Muscle of leg (tissue), 11 donors: ENCODE data around the gene CDH8. TPM values are rescaled to one million over a fixed set of nuclear protein-coding genes. Genes with fewer than 3 reads are reported as not detected.
A peak's percentile ranks its signal among the peaks of the same experiment; 100 is the strongest.
"Not testable (repeated sequence)": the region's sequence is repeated elsewhere in the genome, so short reads cannot be mapped to it uniquely, and the experiment has no call there.

ENCODE experiments used
- DNase-seq: peaks from one replicate; pipeline ENCODE4 v3.0.0; 2013
- H3K27ac ChIP-seq: one replicate; pipeline ENCODE4 v1.5.1; 2013; ENCODE audit warnings: mild to moderate bottlenecking, low read length, control low read depth
- H3K27me3 ChIP-seq: one replicate; pipeline ENCODE4 v1.6.1; 2013; ENCODE audit warnings: low read length; ENCODE audit not compliant: control insufficient read depth, insufficient read depth
- H3K36me3 ChIP-seq: one replicate; pipeline ENCODE4 v1.6.1; 2013; ENCODE audit warnings: low read length; ENCODE audit not compliant: control insufficient read depth, insufficient read depth
- H3K4me1 ChIP-seq: one replicate; pipeline ENCODE4 v1.6.1; 2013; ENCODE audit warnings: low read length; ENCODE audit not compliant: control insufficient read depth, insufficient read depth
- H3K4me3 ChIP-seq: one replicate; pipeline ENCODE4 v1.5.1; 2013; ENCODE audit warnings: low read length, control low read depth
- H3K9me3 ChIP-seq: replicated peaks from 2 replicates; pipeline ENCODE4 v1.6.1; 2013; ENCODE audit warnings: low read depth, low read length; ENCODE audit not compliant: control insufficient read depth
- WGBS: methylation state at CpG from one replicate; pipeline ENCODE4 v1.1.5; 2013; ENCODE audit warnings: missing lambda C conversion rate; ENCODE audit not compliant: insufficient coverage; 5-methylcytosine and 5-hydroxymethylcytosine counted together
- polyA plus RNA-seq, 8 donors: library from polyadenylated mRNA; unstranded; fragments of 120-200 nt; gene quantifications; one replicate each; pipeline versions ENCODE4 v1.2.1 to v1.2.3, GENCODE V29; 2013; ENCODE audit warnings: inconsistent platforms in 1 of 8, low replicate concordance in 1 of 8; ENCODE audit not compliant: insufficient read length in 8 of 8, insufficient read depth in 1 of 8
- total RNA-seq: library from RNA; stranded (reverse); fragments of 120-200 nt; gene quantifications from one replicate; pipeline ENCODE4 v1.2.4, GENCODE V29; 2013

Gene CDH8
- total and polyA plus RNA-seq, 9 donors, result 1.8 to 6.2 (median 2.5) TPM

DNA sequence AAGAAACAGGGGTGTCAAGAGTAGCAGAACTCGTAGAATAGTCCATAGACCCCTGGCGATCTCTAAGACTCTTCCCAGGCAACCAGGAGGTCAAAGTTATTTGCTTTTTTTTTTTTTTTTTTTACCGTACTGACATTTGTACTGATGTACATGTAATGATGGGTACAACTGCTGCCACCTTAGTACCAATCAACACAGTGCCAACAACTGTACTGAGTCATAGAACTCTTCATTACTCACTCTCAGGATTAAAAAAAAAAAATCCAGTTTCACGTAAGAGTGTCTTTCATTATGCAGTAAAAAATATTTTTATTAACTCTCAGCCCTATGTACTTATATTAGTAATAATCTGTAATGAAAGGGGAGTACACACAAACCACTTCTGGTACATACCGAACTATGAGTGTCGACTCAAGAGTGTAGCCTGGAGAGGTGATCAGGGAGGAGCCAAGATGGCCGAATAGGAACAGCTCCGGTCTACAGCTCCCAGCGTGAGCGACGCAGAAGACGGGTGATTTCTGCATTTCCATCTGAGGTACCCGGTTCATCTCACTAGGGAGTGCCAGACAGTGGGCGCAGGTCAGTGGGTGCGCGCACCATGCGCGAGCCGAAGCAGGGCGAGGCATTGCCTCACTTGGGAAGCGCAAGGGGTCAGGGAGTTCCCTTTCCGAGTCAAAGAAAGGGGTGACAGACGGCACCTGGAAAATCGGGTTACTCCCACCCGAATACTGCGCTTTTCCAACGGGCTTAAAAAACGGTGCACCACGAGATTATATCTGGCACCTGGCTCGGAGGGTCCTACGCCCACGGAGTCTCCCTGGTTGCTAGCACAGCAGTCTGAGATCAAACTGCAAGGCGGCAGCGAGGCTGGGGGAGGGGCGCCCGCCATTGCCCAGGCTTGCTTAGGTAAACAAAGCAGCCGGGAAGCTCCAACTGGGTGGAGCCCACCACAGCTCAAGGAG, 118.1 kb downstream of the CDH8 start:
- H3K27me3 ChIP-seq, DNase-seq, H3K27ac ChIP-seq, H3K9me3 ChIP-seq, H3K4me3 ChIP-seq, H3K36me3 ChIP-seq, H3K4me1 ChIP-seq: not testable (repeated sequence)
- 90% methylated on average over 10 of the region's 37 CpGs for WGBS

DNA sequence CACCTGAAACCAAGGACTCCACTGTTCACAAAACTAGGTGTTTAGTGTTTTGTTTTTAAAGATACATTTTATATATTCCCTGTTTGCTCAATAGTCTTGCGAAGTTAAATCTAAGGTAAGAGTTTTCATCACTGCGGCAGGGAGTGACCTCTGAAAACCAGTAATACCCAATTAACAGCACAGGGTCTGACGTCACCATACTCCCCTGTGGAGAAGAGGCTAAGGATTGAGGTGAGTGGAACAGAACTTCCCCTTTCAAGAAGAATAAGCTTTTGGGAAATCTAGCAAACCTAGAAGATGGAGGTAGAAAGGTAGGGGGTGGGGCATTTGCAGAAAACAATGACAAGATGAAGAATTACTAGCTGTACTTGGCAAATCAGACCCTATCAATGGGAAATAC, 120.7 kb downstream of the CDH8 start:
- H3K4me3 ChIP-seq, result no peak overlapping the region
- H3K9me3 ChIP-seq, result no peaks in the 10 kb centered on the region
- no CpG with 5 or more reads among the region's 3 CpGs for WGBS
- no peaks in the 10 kb centered on the region for H3K27me3 ChIP-seq
- no peaks in the 10 kb centered on the region for H3K36me3 ChIP-seq
- DNase-seq, result no peak
- no peak overlapping the region for H3K27ac ChIP-seq
- no peaks in the 10 kb centered on the region for H3K4me1 ChIP-seq

DNA sequence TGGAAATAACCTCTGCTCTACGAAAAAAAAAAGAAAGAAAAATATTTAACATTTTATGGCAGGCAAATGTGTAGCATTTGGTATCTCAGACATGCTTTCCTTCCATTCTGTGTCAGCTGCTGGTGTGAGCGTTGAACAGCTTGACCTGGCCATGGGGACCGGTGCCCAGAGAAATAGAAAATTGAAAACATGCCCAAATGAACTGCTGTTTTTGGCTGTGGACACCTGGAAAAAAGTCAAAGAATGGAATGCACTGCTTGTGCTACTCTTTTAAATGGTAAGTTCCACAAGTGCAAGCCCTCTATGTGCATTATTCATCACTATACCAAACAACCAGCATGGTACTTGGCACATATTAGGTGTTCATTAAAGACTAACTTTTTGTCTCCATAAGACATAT, 127.2 kb downstream of the CDH8 start:
- H3K27ac ChIP-seq, result no peak overlapping the region
- peaks cover 2% of the 10 kb centered on the region for H3K9me3 ChIP-seq
- H3K4me1 ChIP-seq, result no peaks in the 10 kb centered on the region
- no peaks in the 10 kb centered on the region for H3K36me3 ChIP-seq
- DNase-seq, result peak; percentile 71
- H3K27me3 ChIP-seq, result no peaks in the 10 kb centered on the region
- 38% methylated on average over 1 of the region's 3 CpGs for WGBS
- no peak overlapping the region for H3K4me3 ChIP-seq

DNA sequence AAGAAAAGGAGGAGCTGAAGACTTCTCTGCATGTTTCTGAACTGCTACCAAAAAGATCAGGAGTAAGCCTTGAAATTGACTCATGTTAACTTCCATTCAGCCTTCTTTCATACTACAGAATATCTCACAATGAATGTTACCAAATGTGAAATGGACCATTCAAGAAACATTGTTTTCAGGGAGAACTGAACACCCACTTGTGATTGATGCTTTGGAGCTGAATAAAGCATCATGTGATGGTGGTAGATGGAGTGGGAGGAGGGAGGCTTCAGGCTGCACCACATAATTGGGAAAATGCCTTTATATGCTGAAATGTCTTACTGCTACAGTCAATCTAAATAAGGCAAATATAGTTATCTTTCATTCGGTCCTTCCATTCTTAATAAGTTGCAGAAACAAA, 127.8 kb downstream of the CDH8 start:
- H3K4me3 ChIP-seq, result no peak overlapping the region

DNA sequence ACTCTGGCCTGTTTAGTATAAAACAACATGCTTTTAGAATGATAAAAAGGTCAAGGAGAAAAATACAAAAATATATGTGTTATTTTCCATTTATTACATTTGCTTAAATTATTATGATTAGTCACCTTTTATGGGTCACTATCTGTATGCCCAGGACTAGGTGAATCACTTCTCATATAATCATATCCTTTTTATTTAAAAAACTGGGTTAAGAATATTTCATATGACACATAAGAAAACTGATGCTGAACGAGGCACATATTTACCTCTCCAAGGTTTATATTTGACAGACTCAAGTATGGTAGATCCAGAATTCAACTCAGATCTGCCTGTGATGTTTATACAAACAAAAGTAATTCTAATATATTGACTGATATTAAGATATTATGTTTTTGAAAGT, 134.5 kb downstream of the CDH8 start:
- peaks cover 2% of the 10 kb centered on the region for H3K9me3 ChIP-seq
- no peak overlapping the region for H3K27ac ChIP-seq
- no peaks in the 10 kb centered on the region for H3K36me3 ChIP-seq
- DNase-seq, result no peak
- H3K4me1 ChIP-seq, result no peaks in the 10 kb centered on the region
- no peak overlapping the region for H3K4me3 ChIP-seq
- no CpG with 5 or more reads among the region's 1 CpG for WGBS
- H3K27me3 ChIP-seq, result no peaks in the 10 kb centered on the region

More for the DNA sequence above, 127.8 kb downstream of the CDH8 start:
- Histone ChIP-seq H3K4me1 (no peaks in the 10 kb centered on the region), H3K27ac (no peak overlapping the region), H3K27me3 (no peaks in the 10 kb centered on the region), H3K9me3 (peaks cover 2% of the 10 kb centered on the region), H3K36me3 (no peaks in the 10 kb centered on the region)
- no CpG with 5 or more reads among the region's 1 CpG for WGBS
- DNase-seq, result no peak

DNA sequence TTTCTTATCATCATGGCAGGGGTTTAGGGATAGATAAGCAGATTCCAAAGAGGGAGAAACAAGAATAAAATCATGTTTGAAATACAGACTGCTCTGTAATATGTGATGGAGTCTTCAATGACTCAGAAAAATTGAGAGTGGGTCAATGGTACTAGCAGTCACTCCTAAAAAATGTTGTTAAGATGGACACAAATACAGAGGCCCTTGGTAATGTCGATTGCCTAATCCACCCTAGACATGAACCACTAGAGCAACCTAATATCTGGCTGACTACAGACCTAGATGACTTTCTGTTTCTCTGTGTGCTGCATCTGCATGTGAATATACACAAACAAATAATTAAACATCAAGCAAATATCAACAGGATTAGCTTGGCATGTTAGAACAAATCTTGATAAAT, 135.8 kb downstream of the CDH8 start:
- no peak for DNase-seq
- Histone ChIP-seq H3K4me3 (no peak overlapping the region), H3K27ac (no peak overlapping the region), H3K36me3 (no peaks in the 10 kb centered on the region), H3K4me1 (no peaks in the 10 kb centered on the region), H3K9me3 (peaks cover 2% of the 10 kb centered on the region), H3K27me3 (no peaks in the 10 kb centered on the region)
- WGBS, result no CpG with 5 or more reads among the region's 1 CpG

DNA sequence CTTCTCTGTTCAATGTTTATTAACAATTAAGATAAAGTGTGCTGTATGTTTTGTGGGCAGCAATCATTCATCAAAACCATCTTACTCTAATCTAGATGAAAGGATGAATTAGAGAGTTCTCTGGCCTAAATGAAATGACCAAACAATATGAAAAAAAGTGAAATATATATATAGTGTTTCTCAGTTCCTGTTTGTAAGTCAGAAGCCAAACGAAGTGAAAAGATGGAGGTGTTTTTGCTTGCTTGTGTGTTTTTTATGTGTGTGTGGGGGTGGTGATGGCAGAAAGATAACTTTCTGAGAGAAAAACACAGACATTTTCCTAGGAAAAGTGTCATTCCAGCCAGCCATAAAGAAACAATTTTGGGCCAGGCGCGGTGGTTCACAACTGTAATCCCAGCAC, 138.6 kb downstream of the CDH8 start:
- Histone ChIP-seq H3K9me3 (no peaks in the 10 kb centered on the region), H3K4me1 (no peaks in the 10 kb centered on the region), H3K27me3 (no peaks in the 10 kb centered on the region), H3K27ac (no peak overlapping the region), H3K4me3 (no peak overlapping the region), H3K36me3 (no peaks in the 10 kb centered on the region)
- no peak for DNase-seq
- 78% methylated on average over 3 of the region's 3 CpGs for whole genome bisulfite sequencing

DNA sequence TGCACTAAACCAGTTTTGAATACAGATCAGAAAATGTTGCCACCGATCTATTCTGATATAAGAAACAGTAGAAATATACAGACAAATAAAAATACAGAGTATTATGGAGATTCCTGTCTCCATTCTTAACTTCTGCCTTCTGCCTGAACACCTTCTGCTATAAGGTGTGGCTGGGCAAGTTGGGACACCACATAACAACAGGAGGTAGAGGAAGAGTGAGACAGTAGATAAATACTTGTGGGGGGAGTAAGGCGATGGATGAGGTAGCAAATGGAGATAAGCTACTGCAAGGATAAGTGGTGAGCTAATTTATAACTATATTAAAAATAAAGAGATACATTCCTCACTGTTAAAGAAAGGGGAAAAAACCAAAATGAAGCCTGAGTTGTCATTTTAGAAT, 143.7 kb downstream of the CDH8 start:
- Histone ChIP-seq H3K4me3 (no peak overlapping the region), H3K27ac (no peak overlapping the region), H3K27me3 (no peaks in the 10 kb centered on the region), H3K36me3 (no peaks in the 10 kb centered on the region), H3K9me3 (no peaks in the 10 kb centered on the region), H3K4me1 (no peaks in the 10 kb centered on the region)
- DNase-seq, result no peak
- WGBS, result no CpG with 5 or more reads among the region's 2 CpGs

DNA sequence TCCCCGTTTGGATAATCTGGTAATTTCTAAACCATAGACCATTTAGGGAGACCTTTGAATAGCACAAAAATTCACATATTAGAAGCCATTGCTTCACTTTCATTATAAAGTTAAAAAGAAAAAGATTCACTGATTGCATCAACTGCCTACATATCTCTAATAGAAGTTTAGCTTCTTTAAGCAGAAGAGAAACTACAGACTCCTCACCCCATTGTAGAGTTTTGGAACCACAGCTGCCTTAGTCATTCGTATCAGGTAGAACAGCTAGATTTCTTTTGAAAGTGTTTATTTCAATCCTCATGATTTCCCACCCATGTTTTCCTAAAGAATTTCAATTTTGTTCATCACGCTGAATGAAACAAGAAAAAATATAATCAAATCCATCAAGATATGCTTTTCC, 144.8 kb downstream of the CDH8 start:
- no peaks in the 10 kb centered on the region for H3K27me3 ChIP-seq
- peaks cover 2% of the 10 kb centered on the region for H3K9me3 ChIP-seq
- no peak overlapping the region for H3K27ac ChIP-seq
- DNase-seq, result no peak
- no CpG with 5 or more reads among the region's 3 CpGs for WGBS
- H3K36me3 ChIP-seq, result no peaks in the 10 kb centered on the region
- H3K4me1 ChIP-seq, result no peaks in the 10 kb centered on the region
- H3K4me3 ChIP-seq, result no peak overlapping the region

DNA sequence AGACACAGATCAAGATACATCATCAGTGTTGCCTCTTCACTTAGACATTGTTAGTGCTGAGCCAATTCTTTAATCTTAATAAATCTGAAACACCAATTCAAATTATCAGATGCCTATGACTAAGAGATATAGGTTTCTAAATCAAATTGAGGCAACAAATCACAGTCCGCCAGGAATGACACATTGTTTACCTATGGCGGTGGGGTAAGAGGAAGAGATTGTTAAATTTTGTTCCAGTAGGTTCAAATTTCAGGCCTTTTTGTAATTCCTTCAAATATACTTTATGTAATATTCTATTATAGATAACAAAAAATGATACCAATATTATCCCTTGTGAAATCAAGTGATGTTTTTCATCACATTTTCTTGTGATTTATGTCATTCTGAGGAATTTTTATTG, 145.9 kb downstream of the CDH8 start:
- WGBS, result no CpG with 5 or more reads among the region's 2 CpGs
- Histone ChIP-seq H3K9me3 (peaks cover 2% of the 10 kb centered on the region), H3K27ac (no peak overlapping the region)

More for the DNA sequence above, 145.9 kb downstream of the CDH8 start:
- Histone ChIP-seq H3K27me3 (no peaks in the 10 kb centered on the region), H3K4me3 (no peak overlapping the region), H3K36me3 (no peaks in the 10 kb centered on the region), H3K4me1 (no peaks in the 10 kb centered on the region)
- DNase-seq, result no peak
